SK-N-SH (cell line): ENCODE measurements around the gene TGFBR3. TPM values are rescaled to one million over a fixed set of nuclear protein-coding genes. Genes with fewer than 3 reads are reported as not detected.

ENCODE experiments used
- CTCF ChIA-PET: fragments of 300-600, 350-600 bp; formaldehyde crosslinking; extraction: SDS; loops from one replicate; lab custom pipeline; 2021; lab: Yijun Ruan, JAX
- POLR2A ChIA-PET: fragments of 350-600 bp; sonication (Branson Sonifier 250); formaldehyde crosslinking; extraction: SDS; loops from one replicate; lab custom pipeline; 2020; ENCODE audit warnings: antibody characterized with exemption, inconsistent platforms; lab: Yijun Ruan, JAX
- DNase-seq: peaks from one replicate; pipeline ENCODE4 v3.0.0; 2012
- H2AFZ ChIP-seq: fragments of 200-600 bp; sonication (generic); 2 replicates; pipeline ENCODE4 v1.8.1; 2016; ENCODE audit warnings: antibody characterized with exemption, mild to moderate bottlenecking, low read depth
- H3F3A ChIP-seq: fragments of 200-600 bp; sonication (generic); replicated peaks from 2 replicates; pipeline ENCODE3; 2016; ENCODE audit warnings: antibody characterized with exemption, mild to moderate bottlenecking; ENCODE audit not compliant: insufficient read depth
- H3K27ac ChIP-seq, 2 experiments: fragments of 200-500 bp in 1 of 2; fragments of 200-600 bp in 1 of 2; sonication (Bioruptor generic) in 1 of 2; sonication (generic), shearing (Covaris generic) in 1 of 2; 2 replicates each; pipeline versions ENCODE4 v1.5.1 to v1.6.1; 2014 to 2016; ENCODE audit warnings: low read depth in 2 of 2, inconsistent platforms in 1 of 2, low read length in 1 of 2, mild to moderate bottlenecking in 1 of 2, mixed read lengths in 1 of 2
- H3K27me3 ChIP-seq: fragments of 200-600 bp; sonication (generic), shearing (Covaris generic); 2 replicates; pipeline ENCODE4 v1.6.1; 2016; ENCODE audit warnings: mixed run types; ENCODE audit not compliant: insufficient read depth
- H3K36me3 ChIP-seq, 2 experiments: fragments of 200-500 bp in 1 of 2; fragments of 200-600 bp in 1 of 2; sonication (Bioruptor generic) in 1 of 2; sonication (generic) in 1 of 2; replicated peaks in 1 of 2; 2 replicates each; pipeline versions ENCODE3 to v1.5.1; 2014 to 2016; ENCODE audit warnings: low read length in 1 of 2, mild to moderate bottlenecking in 1 of 2; ENCODE audit not compliant: insufficient read depth in 2 of 2, control insufficient read depth in 1 of 2
- H3K4me1 ChIP-seq, 2 experiments: fragments of 200-500 bp in 1 of 2; fragments of 200-600 bp in 1 of 2; sonication (Bioruptor generic) in 1 of 2; sonication (generic), shearing (Covaris generic) in 1 of 2; 2 replicates each; pipeline versions ENCODE4 v1.5.1 to v1.6.1; 2014 to 2016; ENCODE audit warnings: low read depth in 1 of 2, low read length in 1 of 2, mixed run types in 1 of 2; ENCODE audit not compliant: insufficient read depth in 2 of 2, control insufficient read depth in 1 of 2
- H3K4me2 ChIP-seq: fragments of 200-600 bp; sonication (generic), shearing (Covaris generic); 2 replicates; pipeline ENCODE4 v1.6.1; 2017; ENCODE audit warnings: mixed run types
- H3K4me3 ChIP-seq, 2 experiments: fragments of 200-500 bp in 1 of 2; fragments of 200-600 bp in 1 of 2; sonication (Bioruptor generic) in 1 of 2; sonication (generic), shearing (Covaris generic) in 1 of 2; 2 replicates each; pipeline versions ENCODE4 v1.5.1 to v1.8.1; 2014 to 2016; ENCODE audit warnings: low read depth in 2 of 2, inconsistent platforms in 1 of 2, low read length in 1 of 2, mild to moderate bottlenecking in 1 of 2, mixed read lengths in 1 of 2, moderate library complexity in 1 of 2
- H3K79me2 ChIP-seq: fragments of 200-600 bp; sonication (generic); 2 replicates; pipeline ENCODE4 v1.8.1; 2017; ENCODE audit warnings: mild to moderate bottlenecking; ENCODE audit not compliant: insufficient read depth
- H3K9ac ChIP-seq: fragments of 200-600 bp; sonication (generic); 2 replicates; pipeline ENCODE4 v1.6.1; 2017; ENCODE audit warnings: mixed run types
- H3K9me2 ChIP-seq: fragments of 200-600 bp; sonication (generic); 2 replicates; pipeline ENCODE4 v1.6.1; 2017; ENCODE audit warnings: mixed run types
- H3K9me3 ChIP-seq: fragments of 200-600 bp; sonication (generic); 2 replicates; pipeline ENCODE4 v1.6.1; 2017; ENCODE audit warnings: mixed run types, mild to moderate bottlenecking, moderate library complexity
- H4K20me1 ChIP-seq: fragments of 200-600 bp; sonication (generic); 2 replicates; pipeline ENCODE4 v1.6.1; 2017; ENCODE audit warnings: mild to moderate bottlenecking, mixed run types; ENCODE audit not compliant: insufficient read depth
- CHD2 ChIP-seq: fragments of 150-350 bp; IDR thresholded peaks from 2 replicates; pipeline ENCODE4 v1.6.1; 2018; ENCODE audit warnings: low read length; ENCODE audit not compliant: partially characterized antibody
- CTCF ChIP-seq: fragments of 200-600 bp; sonication (generic); IDR thresholded peaks from 2 replicates; pipeline ENCODE4 v1.6.1; 2017; ENCODE audit warnings: antibody characterized with exemption, mild to moderate bottlenecking, moderate library complexity
- ELF1 ChIP-seq: IDR thresholded peaks from 2 replicates; pipeline ENCODE4 v1.4.0; 2012
- FOSL2 ChIP-seq: IDR thresholded peaks from 2 replicates; pipeline ENCODE4 v1.4.0; 2012; ENCODE audit warnings: low read depth, mild to moderate bottlenecking, moderate library complexity, borderline replicate concordance
- GABPA ChIP-seq: IDR thresholded peaks from 2 replicates; pipeline ENCODE4 v1.4.0; 2012; ENCODE audit warnings: low read depth, mild to moderate bottlenecking
- GATA2 ChIP-seq: sonication (generic); formaldehyde crosslinking; IDR thresholded peaks from 2 replicates; pipeline ENCODE4 v1.5.0; 2020; ENCODE audit warnings: mild to moderate bottlenecking, missing genetic modification reagents
- IRF3 ChIP-seq: fragments of 150-350 bp; IDR thresholded peaks from 2 replicates; pipeline ENCODE4 v1.6.1; 2016; ENCODE audit warnings: mild to moderate bottlenecking, low read depth, low read length
- JUND ChIP-seq: IDR thresholded peaks from 2 replicates; pipeline ENCODE4 v1.4.0; 2012
- MAX ChIP-seq: IDR thresholded peaks from 2 replicates; pipeline ENCODE4 v1.4.0; 2012; ENCODE audit warnings: low read depth
- MEF2A ChIP-seq: IDR thresholded peaks from 2 replicates; pipeline ENCODE4 v1.4.0; 2012; ENCODE audit warnings: low read depth, borderline replicate concordance
- NFIC ChIP-seq: IDR thresholded peaks from 2 replicates; pipeline ENCODE4 v1.4.0; 2012; ENCODE audit warnings: borderline replicate concordance
- NRF1 ChIP-seq: IDR thresholded peaks from 2 replicates; pipeline ENCODE4 v1.6.1; 2012; ENCODE audit warnings: low read depth, mild to moderate bottlenecking, low read length
- PBX3 ChIP-seq: IDR thresholded peaks from 2 replicates; pipeline ENCODE4; 2012
- RCOR1 ChIP-seq: fragments of 150-350 bp; IDR thresholded peaks from 2 replicates; pipeline ENCODE4 v1.6.1; 2017; ENCODE audit warnings: antibody characterized with exemption, low read length
- RXRA ChIP-seq: IDR thresholded peaks from 2 replicates; pipeline ENCODE4 v1.4.0; 2012; ENCODE audit warnings: low read depth, mild to moderate bottlenecking, borderline replicate concordance
- SIN3A ChIP-seq: IDR thresholded peaks from 2 replicates; pipeline ENCODE4 v1.6.1; 2012; ENCODE audit warnings: low read depth, mild to moderate bottlenecking, low read length, moderate library complexity, borderline replicate concordance
- TAF1 ChIP-seq: IDR thresholded peaks from 2 replicates; pipeline ENCODE4 v1.6.1; 2012; ENCODE audit warnings: low read depth, mild to moderate bottlenecking, low read length, moderate library complexity, borderline replicate concordance
- USF2 ChIP-seq: fragments of 150-350 bp; IDR thresholded peaks from 2 replicates; pipeline ENCODE4 v1.6.1; 2017; ENCODE audit warnings: antibody characterized with exemption, low read length, low read depth, borderline replicate concordance
- YY1 ChIP-seq: IDR thresholded peaks from 2 replicates; pipeline ENCODE4 v1.4.0; 2012; ENCODE audit warnings: low read depth, mild to moderate bottlenecking
- ZBTB33 ChIP-seq: IDR thresholded peaks from 2 replicates; pipeline ENCODE4 v1.4.0; 2012; ENCODE audit warnings: low read depth, borderline replicate concordance
- WGBS: methylation state at CpG from one replicate; pipeline ENCODE4 v1.1.6; 2017; ENCODE audit warnings: low lambda C conversion rate; 5-methylcytosine and 5-hydroxymethylcytosine counted together
- polyA plus RNA-seq, 3 experiments: library from polyadenylated mRNA; depleted of rRNA; stranded (reverse); fragments of >200 nt; gene quantifications; 2 replicates each; pipeline ENCODE4 v1.2.3, GENCODE V29; 2012

TGFBR3 gene
- polyA plus RNA-seq, 1 of the 3 experiments (the other 2 are of a cell fraction) = 0.07 TPM

- H4K20me1 ChIP-seq = no peaks in the 10 kb centered on the region
- no peak overlapping the region for H3K4me3 ChIP-seq
- H3K9me3 ChIP-seq = no peaks in the 10 kb centered on the region
- no peaks in the 10 kb centered on the region for H3K9me2 ChIP-seq
- H2AFZ ChIP-seq = no peak overlapping the region
- no peak overlapping the region for H3K9ac ChIP-seq
- H3K4me1 ChIP-seq = no peaks in the 10 kb centered on the region
- TF ChIP-seq GABPA (no peak), ELF1 (no peak), NRF1 (no peak), MEF2A (no peak), RCOR1 (no peak), CTCF (no peak), RXRA (no peak), SIN3A (no peak), ZBTB33 (no peak), IRF3 (no peak), TAF1 (no peak)
- no peak overlapping the region for H3K27ac ChIP-seq
- no peaks in the 10 kb centered on the region for H3F3A ChIP-seq
- WGBS = 9% methylated on average over 2 of the region's 2 CpGs
- H3K79me2 ChIP-seq = no peaks in the 10 kb centered on the region
- no peaks in the 10 kb centered on the region for H3K36me3 ChIP-seq
- POLR2A ChIA-PET = no interaction called here
- peaks cover 25% of the 10 kb centered on the region; the same call in 1 of the 2 replicates for H3K27me3 ChIP-seq
- CTCF ChIA-PET = no interaction called here
- H3K4me2 ChIP-seq = no peak overlapping the region
- no peak for DNase-seq
These were observed 168.1 kb downstream of the TGFBR3 start for GRCh38 chr1:91717839-91718238.

- H3K4me2 ChIP-seq = no peak overlapping the region
- no peak overlapping the region for H2AFZ ChIP-seq
- ChIA-PET CTCF (no interaction called here), POLR2A (no interaction called here)
- H4K20me1 ChIP-seq = no peaks in the 10 kb centered on the region
- H3K9ac ChIP-seq = no peak overlapping the region
- H3K36me3 ChIP-seq = no peaks in the 10 kb centered on the region
- H3K4me3 ChIP-seq = no peak overlapping the region
- 21% methylated on average over 3 of the region's 3 CpGs for WGBS
- no peaks in the 10 kb centered on the region for H3K79me2 ChIP-seq
- peaks cover 29% of the 10 kb centered on the region; the same call in 1 of the 2 replicates for H3K27me3 ChIP-seq
- H3K27ac ChIP-seq = no peak overlapping the region
- no peaks in the 10 kb centered on the region for H3K4me1 ChIP-seq
- no peaks in the 10 kb centered on the region for H3F3A ChIP-seq
- no peaks in the 10 kb centered on the region for H3K9me2 ChIP-seq
- no peak for DNase-seq
- no peaks in the 10 kb centered on the region for H3K9me3 ChIP-seq
- TF ChIP-seq USF2 (no peak), RXRA (no peak), JUND (no peak), CHD2 (no peak), MAX (no peak), NFIC (no peak), FOSL2 (no peak), GATA2 (CRISPR knock-in tag) (no peak), NRF1 (no peak), ZBTB33 (no peak), YY1 (no peak), PBX3 (no peak)
These were observed 169.6 kb downstream of the TGFBR3 start for GRCh38 chr1:91716339-91716738.
